Heart right ventricle (tissue), 16 donors: Measurements from ENCODE around the gene GMDS. TPM values are rescaled to one million over a fixed set of nuclear protein-coding genes. Genes with fewer than 3 reads are reported as not detected.
A peak's percentile ranks its signal among the peaks of the same experiment; 100 is the strongest.

ENCODE experiments used
- ATAC-seq, 8 donors: fragments of 200-7000 bp; cut with Tn5 transposase; one replicate each; pipeline ENCODE4 v1.9.1; 2020; ENCODE audit warnings: mild to moderate bottlenecking in 8 of 8, moderate library complexity in 8 of 8, moderate number of reproducible peaks in 1 of 8
- DNase-seq, 2 donors: peaks; one replicate each; pipeline ENCODE4 v3.0.0-alpha.2; 2020
- H3K27ac ChIP-seq, 10 donors: fragments of 200-600 bp; sonication (generic) in 2 of 10; one replicate each; pipeline versions ENCODE4 v1.5.0 to v1.8.0; 2020 to 2022; ENCODE audit warnings: mild to moderate bottlenecking in 3 of 10
- H3K27me3 ChIP-seq, 7 donors: fragments of 200-600 bp; one replicate each; pipeline ENCODE4 v1.8.0; 2021 to 2022; ENCODE audit warnings: mild to moderate bottlenecking in 2 of 7
- H3K36me3 ChIP-seq, 9 donors: fragments of 200-600 bp; sonication (generic) in 1 of 9; one replicate each; pipeline versions ENCODE4 v1.5.0 to v1.8.0; 2020 to 2022; ENCODE audit warnings: mild to moderate bottlenecking in 2 of 9
- H3K4me1 ChIP-seq, 9 donors: fragments of 200-600 bp; sonication (generic) in 1 of 9; one replicate each; pipeline versions ENCODE4 v1.5.0 to v1.8.0; 2020 to 2022; ENCODE audit warnings: mild to moderate bottlenecking in 4 of 9
- H3K4me3 ChIP-seq, 10 donors: fragments of 200-600 bp; sonication (generic) in 2 of 10; one replicate each; pipeline versions ENCODE4 v1.5.0 to v1.8.0; 2020 to 2022; ENCODE audit warnings: mild to moderate bottlenecking in 7 of 10, moderate library complexity in 2 of 10
- H3K9me3 ChIP-seq, 11 donors: fragments of 200-600 bp in 10 of 11; sonication (generic) in 2 of 11; one replicate each; pipeline versions ENCODE4 v1.5.0 to v1.8.0; 2013 to 2022; ENCODE audit warnings: mild to moderate bottlenecking in 2 of 11, control low read depth in 1 of 11, moderate library complexity in 1 of 11
- WGBS, 2 donors: extraction: QIAGEN DNeasy Blood & Tissue Kit; methylation state at CpG; one replicate each; pipeline ENCODE4 v1.1.7; 2013; ENCODE audit warnings: inconsistent platforms in 1 of 2; 5-methylcytosine and 5-hydroxymethylcytosine counted together
- intact Hi-C, 10 donors: fragments of 100-400 bp; cut with DNase I; formaldehyde crosslinking; loops; one replicate each; pipeline versions ENCODE4 v1.11.1 to v1.14.2; 2022
- polyA plus RNA-seq, 2 donors: library from polyadenylated mRNA; stranded (reverse); fragments of 200-250 nt; gene quantifications; one replicate each; pipeline ENCODE4 v1.2.3, GENCODE V29; 2013
- total RNA-seq, 10 donors: library from RNA; stranded (reverse); fragmentation: NEBNext Ultra II Directional in 3 of 10; extraction: Animal tissue kit (Norgen Biotek cat#: 25700) in 3 of 10; gene quantifications; one replicate each; pipeline versions ENCODE4 v1.2.1 to v1.2.4, GENCODE V29; 2021 to 2023
- TF ChIP-seq, protein P1 (sequence below), 9 donors: fragments of 200-600 bp; sonication (generic) in 2 of 9; IDR thresholded peaks; one replicate each; pipeline versions ENCODE4 v1.5.0 to v1.8.0; 2021 to 2022; ENCODE audit warnings: antibody characterized with exemption in 9 of 9, mild to moderate bottlenecking in 5 of 9, moderate library complexity in 1 of 9
- donor health status: Arrhythmogenic right ventricular cardiomyopathy.
- donor health status: ischemic (EF 13 %, LVEDD 7.1; RV severe dilation, severe dysfunction).
- donor health status: healthy with polysubstance abuse.
- donor health status: DM: no; HTN: yes; CAD: no.
- donor health status: DM: no; HTN: no; CAD: no.
- donor health status: ischemic (EF 25% LVEDD 6.9; RV normal size, moderate dysfunction).
- donor health status: ischemic (EF 25% LVEDD 5.7; RV mildly dilated, moderate dysfunction).
- donor health status: healthy.
- donor health status: DM: yes; HTN: yes; CAD: no.
- donor health status: Ischemic cardiomyopathy.
- donor health status: ischemic (EF 35%, LVEDD 5.7; RV mildly dilated, moderate dysfunction).
- donor health status: nonischemic (EF 11% LVEDD 7.7; RV severe dilation, severe dysfunction).
- donor health status: DM: yes; HTN: yes; CAD: no.
- donor health status: PGD.
- donor health status: ischemic (EF 29% LVEDD 5.4; RV normal size, mild dysfunction).
- donor health status: nonischemic (EF 23%, LVEDD 6.1; RV moderate dilation, normal function).

GMDS gene
- total and polyA plus RNA-seq, 12 donors = 5.0 to 10.6 (median 6.9) TPM

DNA sequence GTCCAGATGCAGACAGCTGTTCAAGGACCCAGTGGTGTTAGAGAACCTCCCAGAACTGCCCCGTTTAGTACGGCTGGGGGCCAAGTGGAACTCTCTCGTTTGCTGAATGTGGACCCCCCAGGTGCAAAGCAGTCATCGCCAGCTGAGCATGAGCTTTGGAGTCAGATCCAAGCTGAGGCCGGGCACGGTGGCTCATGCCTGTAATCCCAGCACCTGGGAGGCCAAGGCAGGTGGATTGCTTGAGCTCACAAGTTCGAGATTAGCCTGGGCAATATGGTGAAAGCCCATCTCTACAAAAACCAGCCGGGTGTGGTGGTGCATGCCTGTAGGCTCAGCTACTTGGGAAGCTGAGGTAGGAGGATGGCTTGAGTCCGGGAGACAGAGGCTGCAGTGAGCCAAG, 606.0 kb downstream of the GMDS start:
- TF ChIP-seq, protein P1, sequence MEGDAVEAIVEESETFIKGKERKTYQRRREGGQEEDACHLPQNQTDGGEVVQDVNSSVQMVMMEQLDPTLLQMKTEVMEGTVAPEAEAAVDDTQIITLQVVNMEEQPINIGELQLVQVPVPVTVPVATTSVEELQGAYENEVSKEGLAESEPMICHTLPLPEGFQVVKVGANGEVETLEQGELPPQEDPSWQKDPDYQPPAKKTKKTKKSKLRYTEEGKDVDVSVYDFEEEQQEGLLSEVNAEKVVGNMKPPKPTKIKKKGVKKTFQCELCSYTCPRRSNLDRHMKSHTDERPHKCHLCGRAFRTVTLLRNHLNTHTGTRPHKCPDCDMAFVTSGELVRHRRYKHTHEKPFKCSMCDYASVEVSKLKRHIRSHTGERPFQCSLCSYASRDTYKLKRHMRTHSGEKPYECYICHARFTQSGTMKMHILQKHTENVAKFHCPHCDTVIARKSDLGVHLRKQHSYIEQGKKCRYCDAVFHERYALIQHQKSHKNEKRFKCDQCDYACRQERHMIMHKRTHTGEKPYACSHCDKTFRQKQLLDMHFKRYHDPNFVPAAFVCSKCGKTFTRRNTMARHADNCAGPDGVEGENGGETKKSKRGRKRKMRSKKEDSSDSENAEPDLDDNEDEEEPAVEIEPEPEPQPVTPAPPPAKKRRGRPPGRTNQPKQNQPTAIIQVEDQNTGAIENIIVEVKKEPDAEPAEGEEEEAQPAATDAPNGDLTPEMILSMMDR (IDR thresholded peaks at IDR 0.05) = no peak
- no peak overlapping the region for H3K27ac ChIP-seq
- H3K27me3 ChIP-seq = no peaks in the 10 kb centered on the region
- intact Hi-C loops = no loop called here
- H3K36me3 ChIP-seq = no peaks in the 10 kb centered on the region
- H3K9me3 ChIP-seq = no peaks in the 10 kb centered on the region
- H3K4me1 ChIP-seq = peaks cover 0 to 36% (median 9%) of the 10 kb centered on the region in 9 donors
- 89 to 92% methylated on average over 9 of the region's 9 CpGs for WGBS, 2 donors
- DNase-seq = no peak
- H3K4me3 ChIP-seq = no peak overlapping the region
- ATAC-seq = no peak

DNA sequence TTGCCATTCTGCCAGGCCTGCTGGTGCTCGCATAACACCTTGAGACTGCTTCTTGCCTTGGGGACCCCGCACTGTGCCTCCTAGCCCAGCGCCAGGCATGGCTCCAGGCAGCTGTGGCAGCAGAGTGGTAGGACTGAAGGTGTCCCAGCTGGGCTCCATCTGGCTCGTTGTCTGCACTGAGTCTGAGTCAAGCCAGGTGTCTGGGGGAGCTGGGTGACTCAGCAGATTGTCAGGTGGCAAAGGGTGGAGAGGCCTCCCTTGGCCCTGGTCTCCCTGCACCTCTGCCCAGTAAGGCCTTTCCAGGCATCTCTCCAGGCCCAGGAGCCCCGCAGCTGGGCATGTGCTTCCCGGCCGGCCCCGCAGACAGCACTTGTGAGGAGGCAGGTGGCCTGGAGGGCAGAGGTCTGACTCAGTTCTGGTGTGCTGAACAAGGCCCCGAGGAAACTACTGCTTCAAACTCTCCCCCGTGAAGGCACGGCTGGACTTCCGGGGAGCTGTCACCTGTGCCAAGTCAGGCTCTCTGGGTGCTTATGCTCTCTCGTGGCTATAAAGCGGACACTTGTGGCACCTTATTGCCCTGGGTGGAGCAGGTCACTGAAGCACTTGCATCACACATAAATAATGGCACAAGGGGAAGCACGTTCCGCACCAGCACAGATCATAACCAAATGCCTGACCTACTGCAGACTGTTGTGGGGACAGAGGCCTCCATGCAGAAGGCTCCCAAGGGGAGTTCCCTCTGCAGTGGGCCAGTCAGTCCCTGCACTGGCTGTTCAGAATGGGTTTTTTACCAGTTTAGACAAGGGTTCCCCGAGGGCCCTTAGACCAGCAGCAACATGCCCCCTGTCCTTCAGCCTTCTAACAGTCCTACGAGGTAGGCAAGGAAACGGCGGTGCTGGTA, 608.2 kb downstream of the GMDS start:
- TF ChIP-seq, protein P1 (IDR thresholded peaks at IDR 0.05) = no peak
- no peak for ATAC-seq
- 94 to 95% methylated on average over 20 of the region's 20 CpGs for WGBS, 2 donors
- Histone ChIP-seq H3K27me3 (no peaks in the 10 kb centered on the region), H3K9me3 (no peaks in the 10 kb centered on the region), H3K4me3 (no peak overlapping the region), H3K27ac (no peak overlapping the region), H3K4me1 (peaks cover 0 to 31% (median 14%) of the 10 kb centered on the region in 9 donors), H3K36me3 (no peaks in the 10 kb centered on the region)
- DNase-seq = no peak
- intact Hi-C loops = no loop called here

DNA sequence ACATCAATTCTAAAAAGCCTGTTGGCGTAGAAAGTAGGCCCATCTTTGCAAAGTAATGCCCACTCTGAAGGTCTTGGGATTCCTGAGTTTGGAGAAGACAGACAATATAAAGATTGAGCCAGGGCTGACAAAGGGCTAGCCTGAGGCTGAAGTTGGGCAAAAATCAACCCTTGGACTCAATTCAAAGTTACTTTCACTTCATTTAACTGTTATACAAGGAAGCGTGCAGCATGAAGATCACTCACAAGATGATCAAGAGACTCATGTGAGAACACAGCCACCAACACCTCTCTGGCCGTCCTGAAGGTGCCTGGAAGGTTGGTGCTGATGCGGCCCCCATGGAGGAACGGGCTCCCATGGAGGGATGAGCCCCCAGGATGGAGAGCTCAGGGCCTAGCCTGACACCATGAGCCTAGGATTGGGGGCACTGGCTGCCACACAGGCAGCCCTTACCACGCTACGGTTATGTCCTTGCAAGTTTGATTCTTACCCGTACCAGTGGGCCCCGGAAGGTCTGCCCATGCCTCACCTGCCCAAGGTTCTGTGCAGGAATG, 609.1 kb downstream of the GMDS start:
- Histone ChIP-seq H3K27me3 (no peaks in the 10 kb centered on the region), H3K27ac (no peak overlapping the region), H3K4me1 (peaks cover 0 to 29% (median 14%) of the 10 kb centered on the region in 9 donors), H3K9me3 (no peaks in the 10 kb centered on the region), H3K36me3 (no peaks in the 10 kb centered on the region), H3K4me3 (no peak overlapping the region)
- no peak for ATAC-seq
- 94 to 99% methylated on average over 9 of the region's 9 CpGs for WGBS, 2 donors
- no peak for DNase-seq
- TF ChIP-seq, protein P1 (IDR thresholded peaks at IDR 0.05) = no peak
- intact Hi-C loops = no loop called here

DNA sequence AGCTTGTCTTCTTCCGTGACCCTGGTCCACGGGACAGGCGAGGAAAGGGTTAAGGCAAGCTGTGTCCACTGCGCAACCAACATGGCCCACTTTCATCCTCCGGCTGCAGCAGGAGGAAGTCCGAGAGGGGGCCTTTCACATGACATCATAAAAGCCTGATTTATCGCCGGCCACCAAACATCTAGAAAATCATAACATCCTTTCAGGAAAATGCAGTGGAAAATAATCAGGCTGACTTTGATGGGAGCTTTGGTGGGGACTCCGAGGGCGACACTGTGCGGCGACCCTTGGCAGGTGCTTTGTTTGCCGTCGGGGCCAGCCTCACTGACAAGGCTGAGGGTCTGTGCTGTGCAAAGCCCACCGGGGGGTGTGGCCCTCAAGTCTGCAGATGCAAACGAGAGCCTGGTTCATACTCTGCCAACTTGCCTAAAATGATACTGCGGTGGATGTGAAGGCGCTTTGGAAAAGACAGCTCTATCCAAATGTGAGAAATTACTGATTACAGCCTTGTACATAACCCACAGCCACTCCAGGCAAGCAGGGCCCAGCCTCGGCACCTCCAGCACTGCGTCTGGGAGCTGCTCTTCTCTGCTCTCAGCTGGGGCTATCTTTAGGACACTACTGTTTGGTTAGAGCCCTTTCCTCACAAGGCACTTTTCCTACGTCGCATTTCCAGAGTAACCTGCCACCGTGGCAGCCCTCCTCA, 609.9 kb downstream of the GMDS start:
- Histone ChIP-seq H3K4me1 (peaks cover 0 to 29% (median 14%) of the 10 kb centered on the region in 9 donors), H3K27me3 (no peaks in the 10 kb centered on the region), H3K36me3 (no peaks in the 10 kb centered on the region), H3K27ac (peak overlapping the region in 2 of 10 donors; percentile 43 to 48), H3K4me3 (peak overlapping the region in 1 of 10 donors; percentile 16), H3K9me3 (no peaks in the 10 kb centered on the region)
- TF ChIP-seq, protein P1 (IDR thresholded peaks at IDR 0.05) = peak in 4 of 9 donors; percentile 13 to 36 (median 28)
- intact Hi-C loops = no loop called here
- WGBS, 2 donors = 50 to 54% methylated on average over 23 of the region's 23 CpGs
- DNase-seq (no peak), ATAC-seq (peak in 6 of 8 donors; percentile 22 to 74 (median 66))
